SKM-1 treated with dmso at 0.1 percent for 144 hours (cell line): ENCODE measurements around the gene MLST8.

Source experiments
- DNase-seq: peaks from one replicate; lab custom pipeline; 2025; ENCODE audit not compliant: unreplicated experiment; lab: John Stamatoyannopoulos, UW

MLST8 gene

GRCh38 chr16:2205104-2205966, at the start of gene MLST8:
Gene MLST8 (plus strand): TSS chr16:2205454. CDS start chr16:2206086, 632 bp downstream.
- peak; percentile 78 for DNase-seq

DNA sequence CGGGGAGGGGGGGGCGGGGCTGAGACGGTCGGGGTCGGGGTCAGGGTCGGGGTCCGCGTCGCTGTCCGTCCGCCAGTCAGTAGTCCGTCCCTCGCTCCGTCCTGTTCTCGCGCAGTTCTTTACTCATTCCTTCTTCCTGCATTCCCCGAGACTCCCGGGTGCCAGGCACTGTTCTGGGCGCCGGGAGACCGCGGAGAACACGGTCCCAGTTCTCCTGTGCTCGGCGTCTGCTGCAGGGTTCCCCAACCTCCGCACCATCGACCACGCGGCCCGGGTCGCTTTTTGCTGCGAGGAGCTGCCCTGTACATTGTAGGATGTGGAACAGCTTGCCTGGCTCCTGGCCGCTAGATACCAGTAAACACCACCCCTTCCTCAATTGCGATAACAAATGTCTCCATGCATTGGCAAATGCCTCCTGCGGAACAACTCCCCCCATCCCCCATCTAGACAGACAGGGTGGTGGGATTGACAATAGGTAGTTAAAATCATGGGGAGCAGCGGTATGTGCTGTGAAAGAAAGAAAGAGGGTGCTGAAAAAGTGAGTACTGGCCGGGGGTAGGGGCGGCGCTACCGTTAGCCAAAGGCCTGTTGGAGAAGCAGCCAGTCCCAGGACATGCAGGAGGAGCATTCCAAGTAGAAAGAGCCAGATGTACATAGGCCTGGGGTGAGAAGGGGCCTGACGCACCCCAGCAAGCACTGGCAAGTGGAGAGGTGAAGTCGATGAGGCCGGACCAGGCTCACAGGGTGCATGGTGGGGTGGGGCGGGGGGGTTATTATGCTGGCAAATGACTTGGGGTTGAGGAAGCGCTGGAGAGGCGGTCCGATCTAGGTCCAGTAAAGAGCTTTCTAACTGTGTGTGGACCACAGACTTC, 49.0 kb upstream of the MLST8 start:
- DNase-seq: no peak

- no peak for DNase-seq
These were observed 48.4 kb upstream of the MLST8 start for GRCh38 chr16:2156849-2157224.

- DNase-seq: no peak
These were observed 47.6 kb upstream of the MLST8 start for GRCh38 chr16:2157480-2158261.

- DNase-seq: no peak
These were observed 47.0 kb upstream of the MLST8 start for GRCh38 chr16:2158262-2158638.

- DNase-seq: no peak
These were observed 45.9 kb upstream of the MLST8 start for GRCh38 chr16:2159175-2159838.

GRCh38 chr16:2160915-2161551, 44.2 kb upstream of the MLST8 start:
- no peak for DNase-seq

GRCh38 chr16:2161911-2162310, 43.3 kb upstream of the MLST8 start:
- no peak for DNase-seq

DNA sequence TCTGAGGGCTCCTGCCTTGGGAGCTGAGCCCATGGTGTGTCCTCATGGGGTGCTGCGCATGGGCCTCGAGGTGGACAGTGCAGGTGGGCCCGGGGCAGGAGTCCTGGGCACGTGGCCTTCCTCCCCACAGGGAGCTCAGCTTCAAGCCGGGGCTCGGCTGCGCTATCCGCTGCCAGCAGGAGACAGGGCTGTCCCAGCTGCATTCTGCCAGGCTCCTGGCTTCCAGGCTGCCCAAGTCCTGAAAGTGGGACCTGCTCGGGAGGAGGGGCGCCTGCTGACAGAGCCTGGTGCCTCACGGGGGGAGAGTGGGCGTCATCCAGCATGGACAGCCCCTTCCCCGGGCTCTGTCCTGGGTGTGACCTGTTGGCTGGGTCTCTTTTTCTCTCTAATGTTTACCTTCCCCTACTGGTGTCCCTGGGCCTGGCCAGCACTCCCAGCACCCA, 42.6 kb upstream of the MLST8 start:
- no peak for DNase-seq

- DNase-seq: no peak
These were observed 41.9 kb upstream of the MLST8 start for GRCh38 chr16:2163211-2163881.

GRCh38 chr16:2165861-2166260, 39.4 kb upstream of the MLST8 start:
- no peak for DNase-seq

DNA sequence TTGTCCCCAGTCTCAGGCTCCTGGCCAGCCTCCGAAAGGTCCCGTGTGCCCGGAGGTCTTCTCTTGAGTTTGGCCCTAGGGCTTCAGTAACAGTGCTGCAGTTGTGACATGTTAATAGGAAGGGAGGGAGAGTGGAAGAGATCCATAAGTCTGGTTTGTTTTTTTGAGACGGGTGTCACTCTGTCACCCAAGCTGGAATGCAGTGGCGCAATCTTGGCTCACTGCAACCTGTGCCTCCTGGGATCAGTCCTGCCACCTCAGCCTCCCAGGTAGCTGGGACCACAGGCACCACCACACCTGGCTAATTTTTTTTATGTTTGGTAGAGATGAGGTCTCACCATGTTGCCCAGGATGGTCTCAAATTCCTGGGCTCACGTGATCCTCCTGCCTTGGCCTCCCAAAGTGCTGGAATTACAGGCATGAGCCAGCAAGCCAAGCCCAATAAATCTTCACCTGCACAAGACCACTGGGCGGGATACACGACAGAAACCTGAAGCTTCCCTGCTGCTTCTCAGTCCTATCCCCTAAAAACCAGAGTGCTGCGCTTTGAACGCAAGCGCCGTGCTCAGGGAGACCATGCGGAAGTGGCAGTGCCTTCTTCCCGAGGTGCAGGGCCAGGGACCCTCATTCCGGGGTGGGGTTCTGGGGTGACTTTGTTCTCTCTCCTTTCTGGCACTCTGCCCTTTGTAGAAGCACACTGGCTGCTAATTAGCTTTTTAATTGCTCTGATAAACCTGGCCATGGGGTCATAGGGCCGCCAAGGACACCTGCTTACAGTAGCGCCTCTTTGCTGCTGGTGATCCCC, 38.8 kb upstream of the MLST8 start:
- DNase-seq: no peak

- DNase-seq: no peak
These were observed 38.1 kb upstream of the MLST8 start for GRCh38 chr16:2167068-2167638.

GRCh38 chr16:2170080-2170479, 35.2 kb upstream of the MLST8 start:
- no peak for DNase-seq

DNA sequence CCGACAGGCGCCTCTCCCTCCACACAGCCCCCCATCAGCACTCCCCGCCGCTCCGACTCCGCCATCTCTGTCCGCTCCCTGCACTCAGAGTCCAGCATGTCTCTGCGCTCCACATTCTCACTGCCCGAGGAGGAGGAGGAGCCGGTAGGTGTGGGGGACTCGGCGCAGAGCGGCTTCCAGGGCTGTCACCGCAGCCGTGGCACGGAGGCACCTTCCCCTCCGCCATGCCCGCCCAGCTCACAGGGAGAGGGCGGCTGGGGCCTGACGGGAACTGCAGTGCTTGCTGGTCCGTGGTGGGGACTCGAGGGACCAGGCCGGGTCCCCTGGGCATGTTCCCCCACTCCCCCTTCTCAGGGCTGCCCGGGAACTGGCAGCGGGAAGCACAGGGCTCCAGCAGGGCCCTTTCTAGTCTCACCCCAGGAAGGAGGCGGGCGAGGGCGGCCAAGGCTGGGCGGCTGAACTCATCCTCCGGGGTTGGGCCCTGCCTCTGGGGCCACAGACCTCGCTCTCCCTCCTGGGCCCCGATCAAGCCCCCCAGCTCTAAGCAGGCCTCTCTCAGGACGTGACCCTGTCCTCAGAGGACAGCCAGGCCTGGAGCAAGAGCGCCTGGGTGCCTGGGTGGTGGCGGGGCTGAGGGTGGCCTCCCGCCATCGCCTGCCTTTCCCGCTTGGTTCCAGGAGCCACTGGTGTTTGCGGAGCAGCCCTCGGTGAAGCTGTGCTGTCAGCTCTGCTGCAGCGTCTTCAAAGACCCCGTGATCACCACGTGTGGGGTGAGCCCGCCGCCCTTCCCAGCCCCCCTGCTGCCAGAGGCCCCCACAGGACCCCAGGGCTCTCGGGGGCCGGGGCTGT, 34.4 kb upstream of the MLST8 start:
- DNase-seq: no peak

DNA sequence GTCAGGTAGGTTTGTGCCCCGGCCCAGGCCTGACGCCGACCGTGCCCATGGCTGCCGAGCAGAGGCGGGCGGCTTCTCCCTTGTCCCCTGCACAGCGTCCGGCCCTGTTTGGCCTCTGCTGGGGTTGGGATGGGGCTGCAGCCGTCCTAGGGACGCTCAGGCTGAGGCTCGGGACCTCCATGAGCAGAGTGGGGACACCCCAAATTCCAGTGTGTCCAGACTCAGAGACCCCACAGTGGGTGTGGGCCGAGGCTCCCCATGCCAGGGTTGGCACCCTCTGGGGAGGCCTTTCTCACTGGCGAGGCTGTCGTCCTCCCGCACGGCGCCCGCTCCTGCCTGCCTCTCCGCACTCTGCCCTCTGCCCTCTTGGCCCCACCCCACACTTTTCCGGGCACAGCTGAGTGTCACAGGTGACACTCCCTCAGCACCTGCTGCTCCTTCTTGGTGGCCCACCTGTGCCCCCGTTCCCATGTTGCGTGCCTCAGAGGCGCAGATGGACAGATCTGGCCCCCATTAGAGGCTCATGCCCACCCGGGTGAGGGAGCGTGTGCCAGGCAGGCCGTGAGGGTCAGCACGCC, 33.6 kb upstream of the MLST8 start:
- no peak for DNase-seq

DNA sequence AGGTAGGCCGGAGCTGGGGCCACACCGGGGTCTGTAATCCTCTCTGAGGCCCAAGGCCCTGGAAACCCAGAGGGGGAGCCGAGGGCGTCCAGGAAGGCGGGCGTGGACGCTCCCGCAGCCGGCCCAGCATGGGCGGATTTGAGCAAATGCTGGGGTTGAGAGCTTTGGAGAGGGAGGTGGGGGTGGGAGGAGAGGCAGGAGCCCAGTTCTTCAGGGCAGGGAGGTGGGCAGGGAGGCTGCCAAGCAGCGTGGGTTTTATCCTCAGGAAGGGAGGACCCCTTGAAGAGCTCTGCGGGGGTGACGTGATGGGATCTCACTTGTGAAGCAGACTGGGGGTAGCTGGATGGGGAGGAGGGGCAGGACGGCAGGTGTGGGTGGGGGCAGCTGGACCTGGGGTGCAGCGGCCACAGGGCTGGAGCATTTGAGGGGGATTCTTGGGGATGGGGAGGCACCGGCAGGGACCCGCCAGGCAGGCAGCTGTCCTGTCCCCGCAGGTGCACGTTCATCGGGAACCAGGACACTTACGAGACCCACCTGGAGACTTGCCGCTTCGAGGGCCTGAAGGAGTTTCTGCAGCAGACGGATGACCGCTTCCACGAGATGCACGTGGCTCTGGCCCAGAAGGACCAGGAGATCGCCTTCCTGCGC, 32.4 kb upstream of the MLST8 start:
- DNase-seq: no peak
